Caco-2 (cell line): Measurements from ENCODE around the gene SERPINA12. TPM values are rescaled to one million over a fixed set of nuclear protein-coding genes. Genes with fewer than 3 reads are reported as not detected.

Experiments
- Bru-seq: library from RNA; stranded (reverse); fragments of 400-500 nt; gene quantifications from one replicate; lab custom pipeline; 2021; lab: Mats Ljungman, UMichigan
- BruChase-seq, 2 experiments: library from RNA; stranded (reverse); fragments of 400-500 nt; gene quantifications; one replicate each; lab custom pipeline; 2021; lab: Mats Ljungman, UMichigan
- BruUV-seq: library from RNA; stranded (reverse); fragments of 400-500 nt; replicated peaks from 2 replicates; lab custom pipeline; 2021; lab: Mats Ljungman, UMichigan
- CTCF ChIA-PET: fragments of 300-600 bp; sonication (Branson Sonifier 250); formaldehyde crosslinking; loops from one replicate; lab custom pipeline; 2022; ENCODE audit warnings: antibody characterized with exemption; lab: Charles Lee
- POLR2A ChIA-PET: fragments of 300-600 bp; sonication (Branson Sonifier 250); formaldehyde crosslinking; loops from one replicate; lab custom pipeline; 2022; ENCODE audit warnings: antibody characterized with exemption; lab: Charles Lee
- DNase-seq, 2 experiments: peaks; one replicate each; pipeline versions ENCODE4 v3.0.0 to v3.0.0-alpha.2; 2020 to 2022
- H3K27me3 ChIP-seq: replicated peaks from 2 replicates; pipeline ENCODE4 v1.6.0; 2011; ENCODE audit warnings: low read length; ENCODE audit not compliant: control insufficient read depth, insufficient read depth
- H3K36me3 ChIP-seq: 2 replicates; pipeline ENCODE4 v1.5.1; 2011; ENCODE audit warnings: low read length; ENCODE audit not compliant: control insufficient read depth, insufficient read depth
- H3K4me1 ChIP-seq: fragments of 250-450 bp; sonication (Bioruptor Pico); 2 replicates; pipeline ENCODE4 v1.5.1; 2020; ENCODE audit warnings: mild to moderate bottlenecking
- H3K4me3 ChIP-seq: 2 replicates; pipeline ENCODE4 v1.5.1; 2011; ENCODE audit warnings: low read depth, mild to moderate bottlenecking, control low read depth, low read length
- H3K9me3 ChIP-seq: fragments of 250-450 bp; sonication (Bioruptor Pico); 2 replicates; pipeline ENCODE4 v1.5.1; 2020; ENCODE audit warnings: mild to moderate bottlenecking, moderate library complexity
- H3K27ac Mint-ChIP-seq: one replicate; pipeline ENCODE4 v1.8.0; 2022; ENCODE audit warnings: mixed read lengths; ENCODE audit not compliant: unreplicated experiment
- H3K27me3 Mint-ChIP-seq: one replicate; pipeline ENCODE4 v1.8.0; 2022; ENCODE audit warnings: mixed read lengths; ENCODE audit not compliant: insufficient read depth, unreplicated experiment
- H3K36me3 Mint-ChIP-seq: one replicate; pipeline ENCODE4 v1.8.0; 2022; ENCODE audit warnings: mild to moderate bottlenecking, mixed read lengths; ENCODE audit not compliant: insufficient read depth, unreplicated experiment
- H3K4me1 Mint-ChIP-seq: one replicate; pipeline ENCODE4 v1.8.0; 2022; ENCODE audit warnings: low read depth, mixed read lengths; ENCODE audit not compliant: unreplicated experiment
- H3K4me3 Mint-ChIP-seq: one replicate; pipeline ENCODE4 v1.8.0; 2022; ENCODE audit warnings: mild to moderate bottlenecking, moderate library complexity, mixed read lengths; ENCODE audit not compliant: unreplicated experiment
- H3K9me3 Mint-ChIP-seq: one replicate; pipeline ENCODE4 v1.8.0; 2022; ENCODE audit warnings: mixed read lengths; ENCODE audit not compliant: unreplicated experiment
- CTCF ChIP-seq, 2 experiments: fragments of 200-600 bp in 1 of 2; IDR thresholded peaks; 1 replicate in 1 of 2; 2 replicates in 1 of 2; pipeline versions ENCODE4 v1.5.1 to v1.8.0; 2011 to 2022; ENCODE audit warnings: antibody characterized with exemption in 1 of 2, control low read depth in 1 of 2, inconsistent platforms in 1 of 2, low read depth in 1 of 2, low read length in 1 of 2, mild to moderate bottlenecking in 1 of 2, moderate library complexity in 1 of 2; ENCODE audit not compliant: insufficient read depth in 1 of 2, severe bottlenecking in 1 of 2, unreplicated experiment in 1 of 2
- intact Hi-C: fragments of 100-400 bp; cut with micrococcal nuclease; formaldehyde crosslinking; loops from one replicate; pipeline ENCODE4 v1.10.0; 2022; ENCODE audit not compliant: unreplicated experiment
- long read RNA-seq: library from polyadenylated mRNA; stranded (forward); transcript quantifications from one replicate; pipeline ENCODE4 v2.0.0, GENCODE V29; 2022
- total RNA-seq: library from RNA; stranded (reverse); gene quantifications from 2 replicates; pipeline ENCODE4 v1.2.3, GENCODE V29; 2022

The SERPINA12 gene, protein sequence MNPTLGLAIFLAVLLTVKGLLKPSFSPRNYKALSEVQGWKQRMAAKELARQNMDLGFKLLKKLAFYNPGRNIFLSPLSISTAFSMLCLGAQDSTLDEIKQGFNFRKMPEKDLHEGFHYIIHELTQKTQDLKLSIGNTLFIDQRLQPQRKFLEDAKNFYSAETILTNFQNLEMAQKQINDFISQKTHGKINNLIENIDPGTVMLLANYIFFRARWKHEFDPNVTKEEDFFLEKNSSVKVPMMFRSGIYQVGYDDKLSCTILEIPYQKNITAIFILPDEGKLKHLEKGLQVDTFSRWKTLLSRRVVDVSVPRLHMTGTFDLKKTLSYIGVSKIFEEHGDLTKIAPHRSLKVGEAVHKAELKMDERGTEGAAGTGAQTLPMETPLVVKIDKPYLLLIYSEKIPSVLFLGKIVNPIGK
- total RNA-seq (not detected in 2 replicates), Bru-seq, nascent RNA (percentile 3 among the genes with signal in this experiment), BruChase-seq, experiment 1, labeled RNA remaining after a 2-hour chase (percentile 1 among the genes with signal in this experiment), BruChase-seq, experiment 2, labeled RNA remaining after a 6-hour chase (not detected)
- long read RNA-seq = 0 reads

DNA sequence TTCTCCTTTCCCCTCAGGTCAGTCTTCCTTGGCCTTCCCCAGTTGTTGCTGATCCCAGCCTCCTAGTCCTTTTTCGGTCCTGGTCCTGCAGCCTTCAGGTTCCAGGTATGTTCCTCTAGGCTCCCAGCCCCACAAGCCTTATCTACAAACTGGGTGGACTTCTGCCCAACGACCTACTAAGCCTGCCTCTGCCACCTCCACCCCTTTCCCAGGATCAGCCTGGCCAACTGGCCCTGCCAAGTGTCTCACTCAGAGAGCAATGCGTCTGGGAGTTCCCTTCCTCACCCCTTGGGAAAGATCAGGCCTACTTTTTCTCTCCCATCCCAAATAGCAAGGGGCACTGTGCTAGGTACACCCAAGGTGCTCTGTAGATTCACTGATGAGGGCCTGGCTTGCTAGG lies at the start of gene SERPINA12:
SERPINA12 (minus strand) TSS at position 114 of the 400 bp plus-strand sequence. CDS start 11,072 bp downstream, outside the sequence.
- POLR2A ChIA-PET = no interaction called here
- CTCF ChIA-PET = no interaction called here
- H3K27ac Mint-ChIP-seq = no peak within 1 kb of the TSS
- Histone ChIP-seq H3K9me3 (no peaks in the 10 kb centered on the region), H3K4me3 (no peak within 1 kb of the TSS), H3K36me3 (no peaks in the 10 kb centered on the region), H3K27me3 (no peaks in the 10 kb centered on the region; the same call in 1 of the 2 replicates), H3K4me1 (no peaks in the 10 kb centered on the region)
- DNase-seq = no peak
- H3K27me3 Mint-ChIP-seq = no peaks in the 10 kb centered on the region
- no peaks in the 10 kb centered on the region for H3K4me1 Mint-ChIP-seq
- intact Hi-C loops = no loop called here
- no peaks in the 10 kb centered on the region for H3K9me3 Mint-ChIP-seq
- no peak for TF ChIP-seq CTCF (IDR thresholded peaks at IDR 0.05; ENCODE audit: insufficient read depth in 1 of 2, low read depth in 1 of 2, low read length in 1 of 2, severe bottlenecking in 1 of 2, unreplicated experiment in 1 of 2)
- BruUV-seq = no TSS peak
- no peaks in the 10 kb centered on the region for H3K36me3 Mint-ChIP-seq
- H3K4me3 Mint-ChIP-seq = no peak within 1 kb of the TSS

DNA sequence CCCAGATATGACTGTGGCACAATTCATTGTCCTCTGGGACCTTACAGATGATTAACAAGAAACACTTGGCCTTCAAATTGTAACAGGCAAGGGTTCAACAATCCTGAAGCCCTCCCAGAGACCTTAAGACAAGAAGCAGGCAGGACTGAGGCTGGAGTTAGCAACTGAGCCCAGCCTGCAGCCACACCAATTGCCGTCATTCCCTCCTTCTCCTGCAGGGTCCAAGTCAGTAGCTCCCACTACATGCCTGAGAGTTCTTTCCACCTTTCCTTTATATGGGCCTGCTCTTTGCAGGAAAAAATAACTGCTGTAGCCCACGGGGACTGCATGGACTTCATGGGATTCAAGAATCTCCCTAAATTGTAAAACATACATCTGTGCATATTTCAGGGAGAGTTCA lies 49.6 kb upstream of the SERPINA12 start:
- no peaks in the 10 kb centered on the region for H3K36me3 ChIP-seq
- peaks cover 31% of the 10 kb centered on the region for H3K9me3 Mint-ChIP-seq
- CTCF ChIA-PET = no interaction called here
- POLR2A ChIA-PET = no interaction called here
- H3K27me3 ChIP-seq = no peaks in the 10 kb centered on the region
- no TSS peak for BruUV-seq
- no peaks in the 10 kb centered on the region for H3K4me1 Mint-ChIP-seq
- H3K9me3 ChIP-seq = no peaks in the 10 kb centered on the region
- no peaks in the 10 kb centered on the region for H3K27me3 Mint-ChIP-seq
- no peaks in the 10 kb centered on the region for H3K36me3 Mint-ChIP-seq
- H3K4me3 ChIP-seq = no peak overlapping the region
- intact Hi-C loops = no loop called here
- H3K4me3 Mint-ChIP-seq = no peak overlapping the region
- no peak for DNase-seq
- no peak overlapping the region for H3K27ac Mint-ChIP-seq
- H3K4me1 ChIP-seq = peaks cover 12% of the 10 kb centered on the region
- TF ChIP-seq CTCF (IDR thresholded peaks at IDR 0.05; ENCODE audit: insufficient read depth in 1 of 2, low read depth in 1 of 2, low read length in 1 of 2, severe bottlenecking in 1 of 2, unreplicated experiment in 1 of 2) = no peak

GRCh38 chr14:94557327-94557726 lies 48.1 kb upstream of the SERPINA12 start:
- no peaks in the 10 kb centered on the region for H3K4me1 Mint-ChIP-seq
- H3K27me3 ChIP-seq = no peaks in the 10 kb centered on the region
- H3K27ac Mint-ChIP-seq = no peak overlapping the region
- intact Hi-C loops = no loop called here
- DNase-seq = no peak
- peaks cover 12% of the 10 kb centered on the region for H3K4me1 ChIP-seq
- H3K27me3 Mint-ChIP-seq = peaks cover 3% of the 10 kb centered on the region
- ChIA-PET CTCF (no interaction called here), POLR2A (no interaction called here)
- H3K9me3 Mint-ChIP-seq = peaks cover 47% of the 10 kb centered on the region
- TF ChIP-seq CTCF (IDR thresholded peaks at IDR 0.05; ENCODE audit: insufficient read depth in 1 of 2, low read depth in 1 of 2, low read length in 1 of 2, severe bottlenecking in 1 of 2, unreplicated experiment in 1 of 2) = no peak
- no peaks in the 10 kb centered on the region for H3K36me3 Mint-ChIP-seq
- BruUV-seq = no TSS peak
- no peak overlapping the region for H3K4me3 Mint-ChIP-seq
- no peaks in the 10 kb centered on the region for H3K36me3 ChIP-seq
- H3K9me3 ChIP-seq = no peaks in the 10 kb centered on the region
- H3K4me3 ChIP-seq = no peak overlapping the region
